T follicular helper cell (primary cell): ENCODE results near the gene RAD23A.
A peak's percentile ranks its signal among the peaks of the same experiment; 100 is the strongest.
"Not testable (repeated sequence)": the region's sequence is repeated elsewhere in the genome, so short reads cannot be mapped to it uniquely, and the experiment has no call there.

Experiments used
- DNase-seq: peaks from one replicate; pipeline ENCODE4 v3.0.0-alpha.2; 2020; ENCODE audit warnings: low read depth

Gene RAD23A

DNA sequence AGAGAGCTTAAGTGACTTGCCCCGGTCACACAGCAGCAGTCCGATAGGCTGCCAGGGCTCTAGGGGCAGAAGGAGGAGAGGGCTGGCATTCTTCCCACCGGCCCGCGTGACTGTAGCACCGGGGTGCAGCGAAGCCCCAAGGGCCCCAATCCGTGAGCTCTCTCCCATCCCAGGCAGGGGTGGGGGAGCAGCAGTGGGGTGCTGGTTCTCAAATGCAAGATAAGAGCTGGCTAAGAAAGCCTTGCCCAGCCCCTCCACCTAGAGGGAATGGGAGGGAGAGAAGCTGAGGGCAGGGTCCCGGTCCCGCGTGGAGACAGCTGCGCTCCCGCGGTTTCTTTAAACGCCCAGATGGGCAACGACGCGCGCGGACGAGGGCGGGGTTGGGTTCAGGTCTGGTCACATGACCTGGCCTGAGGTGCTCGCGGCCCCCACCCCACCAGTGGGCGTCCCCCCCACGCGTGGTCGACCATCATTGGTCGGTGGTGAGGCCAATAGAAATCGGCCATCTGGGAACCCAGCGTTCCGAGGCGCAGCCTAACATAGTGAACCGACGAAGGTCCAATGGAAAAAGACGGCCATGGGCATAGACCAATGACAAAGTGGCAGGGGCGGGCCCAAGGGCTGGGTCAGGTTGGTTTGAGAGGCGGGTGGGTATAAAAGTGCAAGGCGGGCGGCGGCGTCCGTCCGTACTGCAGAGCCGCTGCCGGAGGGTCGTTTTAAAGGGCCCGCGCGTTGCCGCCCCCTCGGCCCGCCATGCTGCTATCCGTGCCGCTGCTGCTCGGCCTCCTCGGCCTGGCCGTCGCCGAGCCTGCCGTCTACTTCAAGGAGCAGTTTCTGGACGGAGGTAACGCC, 7.5 kb upstream of the RAD23A start, which contains the start of gene CALR:
Gene CALR (plus strand): TSS at position 683 of the 852 bp plus-strand sequence. CDS start 71 bp downstream, at position 754.
- peak; percentile 97 for DNase-seq

- no peak for DNase-seq
Observed at GRCh38 chr19:12938779-12939601, 6.7 kb upstream of the RAD23A start.

GRCh38 chr19:12939975-12940423, 5.7 kb upstream of the RAD23A start:
- no peak for DNase-seq

- no peak for DNase-seq
Observed at GRCh38 chr19:12940897-12941296, 4.8 kb upstream of the RAD23A start.

GRCh38 chr19:12943437-12944044, 2.1 kb upstream of the RAD23A start:
- no peak for DNase-seq

DNA sequence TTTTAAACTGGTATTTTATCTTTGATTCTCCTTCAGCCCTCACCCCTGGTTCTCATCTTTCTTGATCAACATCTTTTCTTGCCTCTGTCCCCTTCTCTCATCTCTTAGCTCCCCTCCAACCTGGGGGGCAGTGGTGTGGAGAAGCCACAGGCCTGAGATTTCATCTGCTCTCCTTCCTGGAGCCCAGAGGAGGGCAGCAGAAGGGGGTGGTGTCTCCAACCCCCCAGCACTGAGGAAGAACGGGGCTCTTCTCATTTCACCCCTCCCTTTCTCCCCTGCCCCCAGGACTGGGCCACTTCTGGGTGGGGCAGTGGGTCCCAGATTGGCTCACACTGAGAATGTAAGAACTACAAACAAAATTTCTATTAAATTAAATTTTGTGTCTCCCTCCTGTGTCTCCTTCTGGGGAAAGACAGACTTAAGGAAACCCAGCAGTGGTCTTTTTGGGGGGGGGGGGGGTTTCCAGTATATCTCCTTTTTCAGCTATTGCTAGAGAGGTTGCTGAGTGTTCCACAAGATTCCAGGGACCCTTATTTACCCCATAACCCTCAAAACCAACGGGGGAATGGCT, 1.5 kb upstream of the RAD23A start:
- no peak for DNase-seq

DNA sequence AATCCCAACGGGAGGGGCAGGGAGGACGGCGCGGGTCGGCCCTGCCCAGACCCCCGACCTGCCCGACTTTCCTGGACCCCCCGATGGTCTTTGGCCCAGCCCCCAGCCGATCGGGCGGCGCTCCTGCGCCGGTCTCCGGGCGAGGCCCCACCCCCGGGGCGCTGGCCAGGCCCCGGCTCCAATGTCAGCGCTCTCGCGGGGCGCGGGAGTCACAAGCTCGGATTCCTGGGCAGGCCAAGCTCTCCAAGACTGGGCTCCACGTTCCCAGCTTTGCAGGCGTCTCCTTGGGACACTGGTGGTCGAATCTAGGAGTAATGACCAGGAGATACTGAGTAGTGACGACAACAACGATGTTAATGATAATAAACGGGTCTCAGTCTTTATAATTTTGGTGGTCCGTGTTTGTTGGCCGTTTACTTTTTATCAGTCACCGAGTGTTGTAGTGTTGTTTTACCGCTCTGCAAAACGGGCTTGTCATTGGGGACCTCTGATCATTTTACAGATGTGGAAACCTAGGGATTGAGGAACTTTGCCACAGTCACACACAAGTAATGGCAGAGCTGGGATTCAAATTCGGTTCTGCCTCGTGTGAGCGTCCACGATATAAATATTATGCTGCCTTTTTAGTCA, 545 bp downstream of the RAD23A start:
- DNase-seq = peak; percentile 30

DNA sequence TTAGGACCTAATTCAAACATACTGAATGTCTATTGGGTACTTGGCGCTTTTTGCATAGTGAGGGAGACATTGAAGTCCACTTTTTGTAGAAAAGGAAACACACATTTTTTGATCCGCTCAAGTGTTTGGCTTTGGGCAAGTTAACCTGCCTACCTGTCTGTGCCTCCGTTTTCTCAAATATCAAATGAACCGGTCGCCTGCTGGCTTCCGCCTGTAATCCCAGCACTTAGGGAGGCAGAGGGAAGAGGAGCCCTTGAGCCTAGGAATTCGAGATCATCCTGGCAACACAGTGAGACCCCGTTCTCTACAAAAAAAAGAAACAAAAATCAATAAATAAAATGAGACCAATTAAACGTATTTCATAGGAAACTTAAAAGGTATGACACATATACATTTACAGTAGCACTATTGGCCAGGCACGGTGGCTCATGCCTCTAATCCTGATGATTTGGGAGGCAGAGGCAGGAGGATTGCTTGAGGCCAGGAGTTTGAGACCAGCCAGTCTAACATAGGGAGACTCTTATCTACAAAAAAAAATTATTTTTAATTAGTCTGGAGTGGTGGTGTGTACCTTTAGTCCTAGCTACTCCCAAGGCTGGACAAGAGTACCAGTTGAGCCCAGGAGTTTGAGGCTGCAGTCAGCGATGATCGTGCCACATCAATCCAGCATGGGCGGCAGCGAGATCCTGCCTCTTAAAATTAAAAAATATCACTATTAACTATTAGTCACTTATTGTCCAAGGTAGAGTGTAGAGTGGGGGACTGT, 1.3 kb downstream of the RAD23A start:
- DNase-seq = no peak

DNA sequence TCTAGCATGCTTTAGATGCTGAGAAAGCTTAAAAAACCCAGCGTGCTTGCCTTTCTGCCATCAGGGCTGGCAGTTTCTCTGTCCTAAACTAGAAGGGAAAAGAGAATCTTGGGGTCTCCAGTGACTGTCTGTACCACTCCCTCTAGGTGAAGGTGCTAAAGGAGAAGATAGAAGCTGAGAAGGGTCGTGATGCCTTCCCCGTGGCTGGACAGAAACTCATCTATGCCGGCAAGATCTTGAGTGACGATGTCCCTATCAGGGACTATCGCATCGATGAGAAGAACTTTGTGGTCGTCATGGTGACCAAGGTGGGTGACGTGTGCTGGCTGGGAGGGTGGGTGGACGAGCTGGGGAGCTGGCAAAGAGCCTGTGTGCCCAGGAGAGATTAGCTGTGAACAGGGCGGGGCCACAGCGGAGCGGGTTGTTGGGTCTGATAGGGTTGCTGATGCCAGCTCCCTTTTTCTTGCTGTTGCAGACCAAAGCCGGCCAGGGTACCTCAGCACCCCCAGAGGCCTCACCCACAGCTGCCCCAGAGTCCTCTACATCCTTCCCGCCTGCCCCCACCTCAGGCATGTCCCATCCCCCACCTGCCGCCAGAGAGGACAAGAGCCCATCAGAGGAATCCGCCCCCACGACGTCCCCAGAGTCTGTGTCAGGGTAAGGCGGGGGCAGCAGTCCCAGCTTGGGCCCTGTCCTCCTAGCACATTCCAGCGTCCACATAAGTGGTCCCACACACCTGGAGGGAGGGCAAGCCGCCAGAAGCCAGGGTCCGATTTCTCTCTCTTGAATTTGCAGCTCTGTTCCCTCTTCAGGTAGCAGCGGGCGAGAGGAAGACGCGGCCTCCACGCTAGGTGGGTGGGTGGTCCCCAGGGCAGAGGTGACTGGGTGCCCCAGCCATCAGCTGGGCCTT, 2.3 kb downstream of the RAD23A start:
- DNase-seq = no peak

GRCh38 chr19:12948612-12949362, 3.1 kb downstream of the RAD23A start:
- no peak for DNase-seq

- DNase-seq = no peak
Observed at GRCh38 chr19:12949363-12950283, 4.0 kb downstream of the RAD23A start.

DNA sequence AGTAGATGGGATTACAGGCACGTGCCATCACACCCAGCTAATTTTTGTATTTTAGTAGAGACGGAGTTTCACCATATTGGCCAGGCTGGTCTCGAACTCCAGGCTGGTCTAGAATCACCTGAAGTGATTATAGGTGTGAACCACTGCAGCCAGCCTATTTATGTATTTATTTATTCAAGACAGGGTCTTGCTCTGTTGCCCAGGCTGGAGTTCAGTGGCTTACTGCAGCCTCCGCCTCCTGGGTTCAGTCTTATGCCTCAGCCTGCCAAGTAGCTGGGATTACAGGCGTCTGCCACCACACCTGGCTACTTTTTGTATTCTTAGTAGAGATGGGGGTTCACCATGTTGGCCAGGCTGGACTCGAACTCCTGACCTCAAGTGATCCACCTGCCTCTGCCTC, 6.4 kb downstream of the RAD23A start:
- DNase-seq = not testable (repeated sequence)

GRCh38 chr19:12952488-12953137, 7.0 kb downstream of the RAD23A start:
- DNase-seq = no peak

DNA sequence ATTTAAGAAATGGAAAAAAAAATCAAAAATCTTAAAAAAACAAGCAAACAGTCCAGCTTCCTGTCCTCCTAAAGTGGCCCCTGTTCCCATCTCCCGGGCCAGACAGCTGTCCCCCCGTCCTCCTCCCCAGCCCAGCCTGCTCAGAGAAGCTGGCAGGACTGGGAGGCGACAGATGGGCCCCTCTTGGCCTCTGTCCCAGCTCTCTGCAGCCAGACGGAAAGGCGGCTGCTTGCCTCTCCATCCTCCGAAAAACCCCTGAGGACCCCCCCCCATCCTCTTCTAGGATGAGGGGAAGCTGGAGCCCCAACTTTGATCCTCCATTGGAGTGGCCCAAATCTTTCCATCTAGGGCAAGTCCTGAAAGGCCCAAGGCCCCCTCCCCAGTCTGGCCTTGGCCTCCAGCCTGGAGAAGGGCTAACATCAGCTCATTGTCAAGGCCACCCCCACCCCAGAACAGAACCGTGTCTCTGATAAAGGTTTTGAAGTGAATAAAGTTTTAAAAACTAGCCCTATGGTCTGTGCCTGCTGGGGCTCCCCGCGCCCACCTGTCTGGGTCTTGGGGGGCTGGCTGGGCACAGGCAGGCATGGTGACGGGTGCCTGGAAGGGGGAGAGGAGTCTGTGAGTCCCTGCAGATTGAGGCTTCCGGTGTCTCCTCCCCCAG, 7.6 kb downstream of the RAD23A start:
- no peak for DNase-seq

DNA sequence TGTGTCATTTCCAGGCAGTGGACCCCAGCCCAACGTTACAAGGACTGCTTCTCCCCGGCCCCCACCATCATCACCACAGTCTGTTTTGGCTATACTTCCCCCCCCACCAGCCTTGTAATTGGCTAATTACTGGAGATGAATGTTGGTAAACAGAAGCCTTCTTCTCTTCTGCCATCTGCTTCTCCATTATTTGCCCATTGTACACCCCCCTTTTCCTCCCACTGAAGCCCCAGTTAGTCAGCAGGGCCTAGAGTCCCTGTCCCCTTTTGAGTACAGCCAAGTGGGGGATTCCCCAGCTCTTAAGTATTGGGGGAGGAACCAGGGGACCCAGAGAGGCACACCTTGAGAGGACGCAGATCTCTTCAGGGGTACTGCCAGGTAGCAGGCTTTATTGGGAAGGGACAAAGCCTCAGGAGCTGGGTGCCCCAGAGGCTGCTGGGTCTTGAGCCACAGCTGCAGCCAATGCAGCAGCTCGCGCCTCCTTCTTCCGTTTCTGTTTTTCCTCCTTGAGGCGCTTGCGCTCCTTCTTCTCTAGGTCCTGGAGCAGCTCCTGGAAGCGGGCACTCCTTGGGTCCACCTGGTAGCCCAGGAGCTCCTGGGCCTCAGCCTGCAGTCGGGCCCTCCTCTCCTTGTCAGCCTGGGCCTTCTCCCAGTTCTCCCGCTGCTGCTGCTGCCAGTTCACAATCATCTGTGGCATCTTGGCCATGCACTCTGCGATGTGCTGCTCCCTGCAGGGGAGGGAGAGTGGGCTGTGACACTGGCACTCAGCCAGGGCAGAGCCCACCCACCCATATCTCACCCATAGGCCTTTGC, 8.3 kb downstream of the RAD23A start:
- DNase-seq = no peak

- DNase-seq = no peak
Observed at GRCh38 chr19:12954612-12954962, 8.9 kb downstream of the RAD23A start.
